Measurements from ENCODE around the gene HOXC10. TPM values are rescaled to one million over a fixed set of nuclear protein-coding genes. Genes with fewer than 3 reads are reported as not detected.

The HOXC10 gene
- total and polyA plus RNA-seq, 4 experiments from 2014 or later: not detected

- no peaks in the 10 kb centered on the region for H3K36me3 ChIP-seq (ENCODE audit: insufficient read depth, low read length)
- H3K4me3 ChIP-seq (ENCODE audit: low read length in 2 of 2): no peak overlapping the region
- intact Hi-C loops (cut with micrococcal nuclease): no loop called here
- H3K27ac ChIP-seq (ENCODE audit: low read depth, low read length): no peak overlapping the region
- H3K9me3 Mint-ChIP-seq: peaks cover 0 to 21% (median 8%) of the 10 kb centered on the region in 8 donors
- CTCF ChIA-PET (ENCODE audit: partially characterized antibody): no interaction called here
- POLR2A ChIA-PET (ENCODE audit: partially characterized antibody): no interaction called here
- H3K4me1 Mint-ChIP-seq: peaks cover 6 to 30% (median 17%) of the 10 kb centered on the region in 4 donors
- DNase-seq: no peak
- peaks cover 5 to 10% of the 10 kb centered on the region in 2 donors for H3K36me3 Mint-ChIP-seq
- H3K9me3 ChIP-seq (ENCODE audit: control insufficient read depth in 1 of 2, low read length in 2 of 2): no peaks in the 10 kb centered on the region
- H3K27me3 Mint-ChIP-seq: peaks cover 74 to 82% of the 10 kb centered on the region in 2 donors
- peaks cover 28% of the 10 kb centered on the region for H3K4me1 ChIP-seq (ENCODE audit: insufficient read depth, low read length)
- peaks cover 93% of the 10 kb centered on the region for H3K27me3 ChIP-seq (ENCODE audit: insufficient read depth, low read length)
- peak overlapping the region in 1 of 7 donors; percentile 84 for H3K27ac Mint-ChIP-seq
- peak overlapping the region in 1 of 8 donors; percentile 27 for H3K4me3 Mint-ChIP-seq
Measured at GRCh38 chr12:53971686-53972085, 13.3 kb upstream of the HOXC10 start.

DNA sequence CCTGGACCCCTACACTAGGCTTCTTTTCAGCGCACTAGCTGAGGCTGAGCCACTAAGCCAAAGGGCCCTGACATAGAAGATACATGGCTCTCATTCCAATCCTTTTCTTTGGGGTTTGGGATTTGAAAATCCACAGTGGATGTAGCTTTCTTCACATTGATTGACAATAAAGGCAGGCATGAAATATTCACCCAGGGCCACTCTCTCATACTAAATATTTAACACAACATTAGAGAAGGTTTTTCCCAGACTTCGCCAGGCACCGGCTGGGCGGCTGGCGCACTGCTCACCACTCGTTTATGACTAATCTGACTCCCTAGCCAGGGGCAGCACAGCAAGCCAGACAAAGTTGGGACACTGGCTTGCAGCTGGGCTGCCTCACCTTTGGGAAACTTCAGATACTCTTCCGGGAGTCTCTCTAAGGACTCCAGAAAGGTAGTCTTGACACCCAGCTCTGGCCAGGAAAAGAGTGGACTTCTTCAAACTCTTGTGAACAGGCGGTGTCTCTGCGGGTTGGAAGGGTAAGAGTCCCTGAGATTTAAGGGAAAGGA, 12.7 kb upstream of the HOXC10 start:
- Histone ChIP-seq H3K27me3 (ENCODE audit: insufficient read depth, low read length) (peaks cover 93% of the 10 kb centered on the region), H3K36me3 (ENCODE audit: insufficient read depth, low read length) (no peaks in the 10 kb centered on the region), H3K4me1 (ENCODE audit: insufficient read depth, low read length) (peaks cover 25% of the 10 kb centered on the region), H3K9me3 (ENCODE audit: control insufficient read depth in 1 of 2, low read length in 2 of 2) (no peaks in the 10 kb centered on the region), H3K4me3 (ENCODE audit: low read length in 2 of 2) (no peak overlapping the region), H3K27ac (ENCODE audit: low read depth, low read length) (no peak overlapping the region)
- Mint-ChIP-seq H3K9me3 (peaks cover 0 to 21% (median 11%) of the 10 kb centered on the region in 8 donors), H3K27me3 (peaks cover 73 to 82% of the 10 kb centered on the region in 2 donors), H3K27ac (peak overlapping the region in 3 of 7 donors; percentile 26 to 84 (median 75)), H3K4me1 (peaks cover 6 to 32% (median 17%) of the 10 kb centered on the region in 4 donors), H3K36me3 (peaks cover 5 to 10% of the 10 kb centered on the region in 2 donors), H3K4me3 (peak overlapping the region in 2 of 8 donors; percentile 27 to 71)
- ChIA-PET POLR2A (ENCODE audit: partially characterized antibody) (no interaction called here), CTCF (ENCODE audit: partially characterized antibody) (no interaction called here)
- DNase-seq: no peak
- intact Hi-C loops (cut with micrococcal nuclease): no loop called here

- peaks cover 0 to 21% (median 11%) of the 10 kb centered on the region in 8 donors for H3K9me3 Mint-ChIP-seq
- H3K36me3 ChIP-seq (ENCODE audit: insufficient read depth, low read length): no peaks in the 10 kb centered on the region
- peaks cover 93% of the 10 kb centered on the region for H3K27me3 ChIP-seq (ENCODE audit: insufficient read depth, low read length)
- H3K4me1 ChIP-seq (ENCODE audit: insufficient read depth, low read length): peaks cover 25% of the 10 kb centered on the region
- H3K4me3 Mint-ChIP-seq: peak within 1 kb of the TSS in 7 of 8 donors; percentile 66 to 85 (median 77)
- POLR2A ChIA-PET (ENCODE audit: partially characterized antibody): no interaction called here
- DNase-seq: no peak
- H3K27ac ChIP-seq (ENCODE audit: low read depth, low read length): no peak within 1 kb of the TSS
- peaks cover 5 to 10% of the 10 kb centered on the region in 2 donors for H3K36me3 Mint-ChIP-seq
- CTCF ChIA-PET (ENCODE audit: partially characterized antibody): interaction anchor here (1.0 kb wide), 1 partner anchor 15 kb away, joined by 3 read pairs; no protein-coding TSS in a partner anchor
- no peak within 1 kb of the TSS for H3K4me3 ChIP-seq (ENCODE audit: low read length in 2 of 2)
- intact Hi-C loops (cut with micrococcal nuclease): no loop called here
- H3K4me1 Mint-ChIP-seq: peaks cover 6 to 32% (median 17%) of the 10 kb centered on the region in 4 donors
- peak within 1 kb of the TSS in 6 of 7 donors; percentile 67 to 88 (median 82) for H3K27ac Mint-ChIP-seq
- no peaks in the 10 kb centered on the region for H3K9me3 ChIP-seq (ENCODE audit: control insufficient read depth in 1 of 2, low read length in 2 of 2)
- H3K27me3 Mint-ChIP-seq: peaks cover 71 to 80% of the 10 kb centered on the region in 2 donors
Measured at GRCh38 chr12:53972722-53973235, 12.2 kb upstream of the HOXC10 start, which contains the start of gene HOXC11. HOXC11 (plus strand) TSS chr12:53973126; CDS start chr12:53973242, 116 bp downstream.

GRCh38 chr12:53973236-53974042, 11.5 kb upstream of the HOXC10 start:
- H3K9me3 ChIP-seq (ENCODE audit: control insufficient read depth in 1 of 2, low read length in 2 of 2): no peaks in the 10 kb centered on the region
- Mint-ChIP-seq H3K27ac (peak overlapping the region in 6 of 7 donors; percentile 67 to 88 (median 82)), H3K36me3 (peaks cover 5 to 7% of the 10 kb centered on the region in 2 donors), H3K4me1 (peaks cover 4 to 31% (median 18%) of the 10 kb centered on the region in 4 donors), H3K27me3 (peaks cover 69 to 78% of the 10 kb centered on the region in 2 donors), H3K4me3 (peak overlapping the region in 7 of 8 donors; percentile 66 to 85 (median 74)), H3K9me3 (peaks cover 0 to 23% (median 11%) of the 10 kb centered on the region in 8 donors)
- DNase-seq: no peak
- H3K27ac ChIP-seq (ENCODE audit: low read depth, low read length): no peak overlapping the region
- peaks cover 30% of the 10 kb centered on the region for H3K4me1 ChIP-seq (ENCODE audit: insufficient read depth, low read length)
- ChIA-PET CTCF (ENCODE audit: partially characterized antibody) (interaction anchor here (1.0 kb wide), 1 partner anchor 14 kb away, joined by 3 read pairs; no protein-coding TSS in a partner anchor), POLR2A (ENCODE audit: partially characterized antibody) (no interaction called here)
- no peaks in the 10 kb centered on the region for H3K36me3 ChIP-seq (ENCODE audit: insufficient read depth, low read length)
- peaks cover 91% of the 10 kb centered on the region for H3K27me3 ChIP-seq (ENCODE audit: insufficient read depth, low read length)
- H3K4me3 ChIP-seq (ENCODE audit: low read length in 2 of 2): no peak overlapping the region
- intact Hi-C loops (cut with micrococcal nuclease): loop anchor here (2.0 kb wide), 1 partner anchor 21 kb away; no protein-coding TSS in a partner anchor

DNA sequence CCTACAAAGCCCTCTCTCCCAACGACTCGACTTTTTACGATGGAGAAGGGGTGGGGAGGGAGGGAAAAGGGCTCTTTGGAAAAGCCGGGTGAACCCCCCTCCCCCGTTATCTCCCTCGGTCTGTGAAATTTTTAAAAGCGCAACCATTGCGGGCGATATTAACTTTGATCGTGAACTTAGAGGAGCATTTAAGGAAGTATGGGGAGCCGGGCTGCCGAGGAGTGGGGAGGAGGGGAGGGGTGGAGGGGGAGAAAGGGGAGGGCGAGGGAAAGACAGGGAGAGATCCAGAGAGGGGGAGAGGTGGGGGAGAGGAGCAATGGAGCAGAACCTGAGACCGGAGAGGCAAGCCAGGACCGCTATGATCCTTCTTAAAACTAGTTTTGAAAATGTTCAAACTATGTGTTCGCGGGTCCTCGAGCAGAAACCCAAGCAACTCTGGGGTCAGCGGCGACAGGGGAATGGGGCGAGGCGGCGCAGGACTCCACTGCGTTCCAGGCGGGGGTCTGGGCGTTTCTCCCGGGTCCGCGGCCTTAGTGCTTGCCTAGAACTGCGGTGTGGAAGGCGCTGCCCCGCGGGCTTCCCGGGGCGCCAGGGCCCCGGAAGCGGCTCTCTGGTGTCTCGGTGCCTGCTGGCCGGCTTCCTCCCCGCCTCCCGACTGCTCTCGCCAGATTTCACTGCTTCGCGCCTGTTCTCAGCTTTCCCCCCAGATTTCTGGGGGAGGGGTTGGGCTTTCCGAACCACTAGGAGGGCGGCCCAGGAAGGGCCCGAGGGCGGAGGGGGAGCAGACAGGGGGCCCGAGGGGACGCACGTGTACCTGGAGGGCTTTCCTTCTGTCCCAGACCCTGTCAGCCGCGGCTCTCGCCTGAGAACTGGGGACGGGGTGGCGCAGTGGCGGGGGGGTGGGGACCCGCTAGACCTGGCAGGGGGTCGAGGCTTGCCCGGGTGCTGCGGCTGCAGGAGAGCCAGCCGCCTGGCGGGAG, 10.6 kb upstream of the HOXC10 start, which contains the start of gene HOTAIR:
Gene HOTAIR, minus strand, starts transcription at position 871 of the 980 bp plus-strand sequence.
- intact Hi-C loops (cut with micrococcal nuclease): loop anchor here (2.0 kb wide), 1 partner anchor 22 kb away; no protein-coding TSS in a partner anchor
- POLR2A ChIA-PET (ENCODE audit: partially characterized antibody): interaction anchor here (0.7 kb wide), 1 partner anchor 1522 kb away, joined by 3 read pairs; no protein-coding TSS in a partner anchor
- no peak for DNase-seq
- Histone ChIP-seq H3K27me3 (ENCODE audit: insufficient read depth, low read length) (peaks cover 91% of the 10 kb centered on the region), H3K27ac (ENCODE audit: low read depth, low read length) (no peak within 1 kb of the TSS), H3K4me1 (ENCODE audit: insufficient read depth, low read length) (peaks cover 30% of the 10 kb centered on the region), H3K4me3 (ENCODE audit: low read length in 2 of 2) (peak within 1 kb of the TSS in 1 of 2 donors; percentile 40), H3K36me3 (ENCODE audit: insufficient read depth, low read length) (no peaks in the 10 kb centered on the region), H3K9me3 (ENCODE audit: control insufficient read depth in 1 of 2, low read length in 2 of 2) (no peaks in the 10 kb centered on the region)
- Mint-ChIP-seq H3K4me1 (peaks cover 4 to 36% (median 18%) of the 10 kb centered on the region in 4 donors), H3K4me3 (peak within 1 kb of the TSS; percentile 67 to 85 (median 77)), H3K9me3 (peaks cover 0 to 23% (median 11%) of the 10 kb centered on the region in 8 donors), H3K36me3 (peaks cover 5 to 6% of the 10 kb centered on the region in 2 donors), H3K27ac (peak within 1 kb of the TSS in 4 of 7 donors; percentile 57 to 82 (median 76)), H3K27me3 (peaks cover 69 to 79% of the 10 kb centered on the region in 2 donors)
- CTCF ChIA-PET (ENCODE audit: partially characterized antibody): no interaction called here

DNA sequence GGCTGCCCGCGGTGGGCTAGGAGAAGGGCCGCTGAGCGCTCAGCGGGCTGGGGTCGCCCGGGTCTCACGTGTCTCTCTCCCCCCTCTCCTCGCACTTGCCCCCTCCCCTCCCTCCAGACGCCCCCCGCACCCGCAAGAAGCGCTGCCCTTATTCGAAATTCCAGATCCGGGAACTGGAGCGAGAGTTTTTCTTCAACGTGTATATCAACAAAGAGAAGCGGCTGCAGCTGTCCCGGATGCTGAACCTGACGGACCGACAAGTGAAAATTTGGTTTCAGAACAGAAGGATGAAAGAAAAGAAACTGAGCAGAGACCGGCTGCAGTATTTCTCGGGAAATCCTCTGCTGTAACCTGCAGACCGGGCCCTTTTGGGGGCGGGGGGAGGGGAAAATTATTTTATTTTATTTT, 9.9 kb upstream of the HOXC10 start:
- Mint-ChIP-seq H3K4me1 (peaks cover 4 to 36% (median 18%) of the 10 kb centered on the region in 4 donors), H3K36me3 (peaks cover 5 to 6% of the 10 kb centered on the region in 2 donors), H3K27me3 (peaks cover 71 to 77% of the 10 kb centered on the region in 2 donors), H3K4me3 (peak overlapping the region in 7 of 8 donors; percentile 28 to 83 (median 61)), H3K27ac (peak overlapping the region in 1 of 7 donors; percentile 75), H3K9me3 (peaks cover 0 to 26% (median 13%) of the 10 kb centered on the region in 8 donors)
- H3K4me1 ChIP-seq (ENCODE audit: insufficient read depth, low read length): peaks cover 30% of the 10 kb centered on the region
- no peak for DNase-seq
- ChIA-PET POLR2A (ENCODE audit: partially characterized antibody) (interaction anchor here (0.7 kb wide), 1 partner anchor 1522 kb away, joined by 3 read pairs; no protein-coding TSS in a partner anchor), CTCF (ENCODE audit: partially characterized antibody) (no interaction called here)
- no peak overlapping the region for H3K27ac ChIP-seq (ENCODE audit: low read depth, low read length)
- H3K36me3 ChIP-seq (ENCODE audit: insufficient read depth, low read length): no peaks in the 10 kb centered on the region
- intact Hi-C loops (cut with micrococcal nuclease): loop anchor here (2.0 kb wide), 1 partner anchor 22 kb away; no protein-coding TSS in a partner anchor
- H3K9me3 ChIP-seq (ENCODE audit: control insufficient read depth in 1 of 2, low read length in 2 of 2): no peaks in the 10 kb centered on the region
- H3K4me3 ChIP-seq (ENCODE audit: low read length in 2 of 2): no peak overlapping the region
- H3K27me3 ChIP-seq (ENCODE audit: insufficient read depth, low read length): peaks cover 91% of the 10 kb centered on the region

Measured in CD4-positive, alpha-beta memory T cell (primary cell).